Naive B cell (primary cell): ENCODE data around the gene CACHD1. TPM values are rescaled to one million over a fixed set of nuclear protein-coding genes. Genes with fewer than 3 reads are reported as not detected.

ENCODE experiments used
- ATAC-seq, 2 donors: fragments of 150-1000 bp; cut with Tn5 transposase; 2 replicates each; pipeline ENCODE4 v1.10.0; 2021; ENCODE audit warnings: low read depth in 2 of 2, mild to moderate bottlenecking in 2 of 2, moderate library complexity in 2 of 2
- DNase-seq: peaks from one replicate; pipeline ENCODE4 v3.0.0; 2022
- H3K27ac Mint-ChIP-seq, 6 donors: one replicate each; pipeline ENCODE4 v1.8.0; 2020 to 2022; ENCODE audit warnings: mild to moderate bottlenecking in 6 of 6, mixed read lengths in 6 of 6, moderate library complexity in 5 of 6, inconsistent platforms in 2 of 6
- H3K27me3 Mint-ChIP-seq, 3 donors: one replicate each; pipeline ENCODE4 v1.8.0; 2021 to 2022; ENCODE audit warnings: mixed read lengths in 3 of 3, mild to moderate bottlenecking in 1 of 3
- H3K36me3 Mint-ChIP-seq, 2 donors: one replicate each; pipeline ENCODE4 v1.8.0; 2020 to 2022; ENCODE audit warnings: mixed read lengths in 2 of 2, inconsistent platforms in 1 of 2, mild to moderate bottlenecking in 1 of 2
- H3K4me1 Mint-ChIP-seq, 3 donors: one replicate each; pipeline ENCODE4 v1.8.0; 2020 to 2022; ENCODE audit warnings: mixed read lengths in 3 of 3, inconsistent platforms in 1 of 3, mild to moderate bottlenecking in 1 of 3, moderate library complexity in 1 of 3
- H3K4me3 Mint-ChIP-seq, 8 donors: one replicate each; pipeline ENCODE4 v1.8.0; 2020 to 2022; ENCODE audit warnings: mild to moderate bottlenecking in 8 of 8, mixed read lengths in 8 of 8, moderate library complexity in 8 of 8, inconsistent platforms in 2 of 8
- H3K9me3 Mint-ChIP-seq, 7 donors: one replicate each; pipeline ENCODE4 v1.8.0; 2020 to 2022; ENCODE audit warnings: mixed read lengths in 7 of 7, mild to moderate bottlenecking in 5 of 7, inconsistent platforms in 2 of 7, moderate library complexity in 1 of 7
- polyA plus RNA-seq, 6 donors: library from polyadenylated mRNA; unstranded; fragments of 300-500 nt; fragmentation: Illumina TruSeq; gene quantifications; one replicate each; pipeline ENCODE4 v1.2.3, GENCODE V29; 2021; ENCODE audit warnings: low read depth in 6 of 6

The CACHD1 gene
- polyA plus RNA-seq = not detected

- Mint-ChIP-seq H3K27me3 (peaks cover 53 to 63% (median 54%) of the 10 kb centered on the region in 3 donors), H3K4me1 (peaks cover 15 to 24% (median 17%) of the 10 kb centered on the region in 3 donors), H3K27ac (peak within 1 kb of the TSS in 2 of 6 donors; percentile 3 to 66)
Measured at GRCh38 chr1:64469977-64470664, at the start of gene CACHD1. Gene CACHD1, plus strand, starts transcription at chr1:64470129. Its CDS starts 616 bp downstream, at chr1:64470745.

GRCh38 chr1:64421377-64421776 lies 48.6 kb upstream of the CACHD1 start:
- Mint-ChIP-seq H3K27ac (no peak overlapping the region), H3K9me3 (peaks cover 0 to 2% (median 0%) of the 10 kb centered on the region in 7 donors), H3K4me3 (no peak overlapping the region), H3K36me3 (no peaks in the 10 kb centered on the region), H3K27me3 (peaks cover 0 to 7% (median 0%) of the 10 kb centered on the region in 3 donors), H3K4me1 (no peaks in the 10 kb centered on the region)
- no peak for DNase-seq
- no peak for ATAC-seq

More at GRCh38 chr1:64469977-64470664, at the start of gene CACHD1:
- H3K36me3 Mint-ChIP-seq = peaks cover 0 to 19% of the 10 kb centered on the region in 2 donors
- DNase-seq (peak; percentile 25), ATAC-seq (peak; percentile 77)
- peaks cover 0 to 3% (median 0%) of the 10 kb centered on the region in 7 donors for H3K9me3 Mint-ChIP-seq
- peak within 1 kb of the TSS; percentile 76 to 93 (median 88) for H3K4me3 Mint-ChIP-seq

DNA sequence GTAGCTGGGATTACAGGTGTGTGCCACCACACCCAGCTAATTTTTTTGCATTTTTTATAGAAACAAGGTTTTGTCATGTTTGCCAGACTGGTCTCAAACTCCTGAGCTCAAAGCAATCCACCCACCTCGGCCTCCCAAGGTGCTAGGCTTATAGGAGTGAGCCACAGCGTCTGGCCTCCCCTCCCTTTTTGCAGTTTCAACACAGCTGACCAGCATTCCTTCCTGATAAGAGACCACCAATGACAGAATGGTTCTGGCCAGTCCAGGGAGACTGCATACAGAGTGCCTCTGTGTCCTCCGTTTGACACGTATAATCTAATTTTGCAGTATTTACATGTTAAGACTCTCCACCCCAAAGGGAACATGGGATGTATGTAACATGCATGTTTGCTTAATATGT lies 46.4 kb upstream of the CACHD1 start:
- DNase-seq (no peak), ATAC-seq (no peak)
- Mint-ChIP-seq H3K27ac (peak overlapping the region in 1 of 6 donors; percentile 39), H3K9me3 (peaks cover 0 to 2% (median 0%) of the 10 kb centered on the region in 7 donors), H3K36me3 (no peaks in the 10 kb centered on the region), H3K27me3 (peaks cover 0 to 7% (median 0%) of the 10 kb centered on the region in 3 donors), H3K4me3 (no peak overlapping the region), H3K4me1 (no peaks in the 10 kb centered on the region)

GRCh38 chr1:64424412-64424811 lies 45.5 kb upstream of the CACHD1 start:
- no peaks in the 10 kb centered on the region for H3K4me1 Mint-ChIP-seq
- no peak for ATAC-seq
- H3K4me3 Mint-ChIP-seq = no peak overlapping the region

GRCh38 chr1:64425521-64425920 lies 44.4 kb upstream of the CACHD1 start:
- ATAC-seq (no peak), DNase-seq (no peak)
- H3K4me1 Mint-ChIP-seq = no peaks in the 10 kb centered on the region
- H3K9me3 Mint-ChIP-seq = peaks cover 0 to 2% (median 0%) of the 10 kb centered on the region in 7 donors
- no peak overlapping the region for H3K27ac Mint-ChIP-seq
- H3K27me3 Mint-ChIP-seq = peaks cover 0 to 7% (median 0%) of the 10 kb centered on the region in 3 donors
- no peak overlapping the region for H3K4me3 Mint-ChIP-seq
- no peaks in the 10 kb centered on the region for H3K36me3 Mint-ChIP-seq

More at GRCh38 chr1:64424412-64424811, 45.5 kb upstream of the CACHD1 start:
- Mint-ChIP-seq H3K9me3 (peaks cover 0 to 2% (median 0%) of the 10 kb centered on the region in 7 donors), H3K27me3 (peaks cover 0 to 7% (median 0%) of the 10 kb centered on the region in 3 donors), H3K36me3 (no peaks in the 10 kb centered on the region), H3K27ac (no peak overlapping the region)
- DNase-seq = no peak

GRCh38 chr1:64426681-64427080 lies 43.2 kb upstream of the CACHD1 start:
- no peaks in the 10 kb centered on the region for H3K4me1 Mint-ChIP-seq
- no peaks in the 10 kb centered on the region for H3K36me3 Mint-ChIP-seq
- ATAC-seq (no peak), DNase-seq (no peak)
- H3K4me3 Mint-ChIP-seq = no peak overlapping the region
- H3K9me3 Mint-ChIP-seq = peaks cover 0 to 2% (median 0%) of the 10 kb centered on the region in 7 donors
- H3K27ac Mint-ChIP-seq = no peak overlapping the region
- H3K27me3 Mint-ChIP-seq = peaks cover 0 to 3% (median 0%) of the 10 kb centered on the region in 3 donors

GRCh38 chr1:64427879-64428278 lies 42.0 kb upstream of the CACHD1 start:
- peaks cover 0 to 5% (median 0%) of the 10 kb centered on the region in 3 donors for H3K27me3 Mint-ChIP-seq
- no peaks in the 10 kb centered on the region for H3K4me1 Mint-ChIP-seq
- DNase-seq = no peak
- peaks cover 0 to 2% (median 0%) of the 10 kb centered on the region in 7 donors for H3K9me3 Mint-ChIP-seq
- H3K27ac Mint-ChIP-seq = no peak overlapping the region
- no peak overlapping the region for H3K4me3 Mint-ChIP-seq
- no peaks in the 10 kb centered on the region for H3K36me3 Mint-ChIP-seq
- ATAC-seq = no peak

GRCh38 chr1:64433308-64433707 lies 36.6 kb upstream of the CACHD1 start:
- peaks cover 0 to 5% (median 0%) of the 10 kb centered on the region in 3 donors for H3K27me3 Mint-ChIP-seq
- no peaks in the 10 kb centered on the region for H3K4me1 Mint-ChIP-seq

GRCh38 chr1:64433747-64434146 lies 36.2 kb upstream of the CACHD1 start:
- DNase-seq = no peak
- H3K27ac Mint-ChIP-seq = no peak overlapping the region
- H3K27me3 Mint-ChIP-seq = peaks cover 0 to 5% (median 0%) of the 10 kb centered on the region in 3 donors
- no peak for ATAC-seq
- no peak overlapping the region for H3K4me3 Mint-ChIP-seq
- H3K9me3 Mint-ChIP-seq = peaks cover 0 to 9% (median 4%) of the 10 kb centered on the region in 7 donors
- no peaks in the 10 kb centered on the region for H3K36me3 Mint-ChIP-seq
- no peaks in the 10 kb centered on the region for H3K4me1 Mint-ChIP-seq

More at GRCh38 chr1:64433308-64433707, 36.6 kb upstream of the CACHD1 start:
- no peak overlapping the region for H3K4me3 Mint-ChIP-seq
- ATAC-seq (no peak), DNase-seq (no peak)
- peaks cover 0 to 9% (median 4%) of the 10 kb centered on the region in 7 donors for H3K9me3 Mint-ChIP-seq
- no peak overlapping the region for H3K27ac Mint-ChIP-seq
- no peaks in the 10 kb centered on the region for H3K36me3 Mint-ChIP-seq

DNA sequence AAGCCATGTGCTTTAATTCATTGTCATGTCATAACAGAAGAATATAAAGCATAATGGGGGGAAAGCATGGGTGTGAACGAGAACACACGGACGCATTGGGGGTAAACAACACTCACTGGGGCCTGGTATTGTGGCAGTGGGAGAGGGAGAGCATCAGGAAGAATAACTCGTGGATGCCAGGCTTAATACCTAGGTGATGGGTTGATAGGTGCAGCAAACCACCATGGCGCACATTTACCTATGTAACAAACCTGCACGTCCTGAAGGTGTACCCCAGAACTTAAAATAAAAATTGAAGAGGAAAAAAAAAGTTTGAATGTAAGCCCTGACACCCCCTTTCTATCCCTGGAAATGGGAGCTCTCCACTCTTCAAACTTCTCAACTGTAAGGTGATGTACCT lies 34.9 kb upstream of the CACHD1 start:
- DNase-seq = no peak
- Mint-ChIP-seq H3K36me3 (no peaks in the 10 kb centered on the region), H3K27ac (no peak overlapping the region), H3K9me3 (peaks cover 0 to 9% (median 4%) of the 10 kb centered on the region in 7 donors), H3K4me3 (no peak overlapping the region), H3K27me3 (peaks cover 0 to 5% (median 4%) of the 10 kb centered on the region in 3 donors), H3K4me1 (no peaks in the 10 kb centered on the region)
- ATAC-seq = no peak

DNA sequence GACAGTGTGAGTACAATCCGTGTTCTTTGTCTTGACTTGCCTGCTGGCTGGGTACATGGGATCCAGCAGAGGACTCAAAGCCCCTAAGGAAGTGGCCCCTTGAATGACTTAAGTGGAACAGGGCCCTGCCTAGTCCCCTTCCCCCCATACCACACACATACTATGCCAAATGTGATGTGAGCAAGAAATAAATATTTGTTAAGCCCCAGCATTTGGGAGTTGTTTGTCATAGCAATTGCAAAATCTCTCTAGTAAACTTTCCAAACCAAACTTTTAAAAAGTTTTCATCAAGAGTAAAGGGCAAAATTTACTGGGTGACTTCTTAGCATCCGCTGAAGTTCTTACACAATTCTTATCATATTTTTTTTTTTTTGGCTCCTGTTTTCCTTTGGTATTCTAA lies 32.5 kb upstream of the CACHD1 start:
- Mint-ChIP-seq H3K9me3 (peaks cover 0 to 9% (median 4%) of the 10 kb centered on the region in 7 donors), H3K27ac (no peak overlapping the region), H3K4me3 (no peak overlapping the region), H3K4me1 (no peaks in the 10 kb centered on the region), H3K36me3 (no peaks in the 10 kb centered on the region), H3K27me3 (peaks cover 0 to 4% (median 4%) of the 10 kb centered on the region in 3 donors)
- no peak for DNase-seq
- ATAC-seq = no peak

DNA sequence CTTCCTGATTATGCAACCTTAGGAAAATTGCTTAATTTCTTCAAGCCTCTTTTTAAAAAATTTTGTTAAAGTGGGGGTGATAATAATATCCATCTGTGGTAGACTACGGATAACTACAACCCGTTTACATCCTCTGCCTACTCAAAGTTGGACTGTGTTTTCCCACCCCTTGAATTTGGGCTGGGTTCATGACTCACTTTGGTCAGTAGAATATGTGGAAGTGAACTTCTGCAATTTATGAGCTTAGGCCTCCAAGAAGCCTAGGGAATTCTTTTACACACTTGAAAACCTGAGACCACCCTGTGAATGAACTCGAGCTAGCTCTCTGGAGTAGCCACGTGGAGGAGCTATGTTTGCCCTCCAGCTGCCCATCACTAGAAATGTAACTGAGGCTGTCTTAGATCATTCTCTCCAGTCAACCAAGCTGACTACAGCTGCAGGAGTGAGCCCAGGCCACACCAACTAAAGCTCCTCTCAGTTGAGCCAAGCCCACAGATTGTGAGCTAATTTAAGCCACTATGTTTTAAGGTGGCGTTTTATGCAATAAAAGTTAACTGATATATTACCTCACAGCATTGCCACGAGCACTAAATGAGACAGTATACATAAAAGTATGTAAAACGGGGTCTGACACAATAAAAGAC lies 29.6 kb upstream of the CACHD1 start:
- Mint-ChIP-seq H3K27me3 (peaks cover 0 to 10% (median 8%) of the 10 kb centered on the region in 3 donors), H3K4me3 (no peak overlapping the region), H3K27ac (peak overlapping the region in 1 of 6 donors; percentile 7), H3K4me1 (no peaks in the 10 kb centered on the region), H3K9me3 (peaks cover 0 to 13% (median 4%) of the 10 kb centered on the region in 7 donors), H3K36me3 (no peaks in the 10 kb centered on the region)
- DNase-seq (no peak), ATAC-seq (no peak)

DNA sequence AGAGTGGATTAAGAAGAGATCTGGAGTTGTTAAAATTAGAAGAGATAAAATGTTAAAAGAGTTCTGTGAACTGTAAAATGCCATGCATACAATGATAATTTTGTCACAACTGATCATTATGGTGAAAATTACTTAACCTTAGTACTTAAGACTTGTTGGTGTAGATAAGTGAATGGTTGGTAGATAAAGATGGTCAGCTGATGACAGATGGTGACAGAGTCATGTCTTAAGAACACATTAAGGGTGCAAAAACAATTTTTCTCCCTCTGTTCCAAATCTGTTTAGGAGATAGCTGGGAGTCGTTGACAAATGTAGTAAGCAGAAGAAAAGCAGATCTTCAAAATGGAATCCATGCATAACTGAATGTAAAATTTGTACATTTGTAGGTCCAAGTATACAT lies 18.5 kb upstream of the CACHD1 start:
- H3K27me3 Mint-ChIP-seq = peaks cover 14 to 29% (median 19%) of the 10 kb centered on the region in 3 donors

GRCh38 chr1:64453688-64454087 lies 16.2 kb upstream of the CACHD1 start:
- DNase-seq (no peak), ATAC-seq (no peak)
- no peak overlapping the region for H3K4me3 Mint-ChIP-seq
- H3K4me1 Mint-ChIP-seq = no peaks in the 10 kb centered on the region
- no peak overlapping the region for H3K27ac Mint-ChIP-seq
- H3K36me3 Mint-ChIP-seq = no peaks in the 10 kb centered on the region
- peaks cover 4 to 26% (median 15%) of the 10 kb centered on the region in 3 donors for H3K27me3 Mint-ChIP-seq
- H3K9me3 Mint-ChIP-seq = no peaks in the 10 kb centered on the region

More for the DNA sequence above, 18.5 kb upstream of the CACHD1 start:
- no peaks in the 10 kb centered on the region for H3K4me1 Mint-ChIP-seq
- H3K27ac Mint-ChIP-seq = no peak overlapping the region
- DNase-seq (no peak), ATAC-seq (no peak)
- no peaks in the 10 kb centered on the region for H3K36me3 Mint-ChIP-seq
- H3K4me3 Mint-ChIP-seq = no peak overlapping the region
- H3K9me3 Mint-ChIP-seq = no peaks in the 10 kb centered on the region
